HG03354 (cell line): ENCODE results near the gene CDHR3.
"Not testable (repeated sequence)": the region's sequence is repeated elsewhere in the genome, so short reads cannot be mapped to it uniquely, and the experiment has no call there.

Experiments
- ATAC-seq: cut with Tn5 transposase; IDR thresholded peaks from one replicate; pipeline ENCODE4 v1.9.1; 2021; ENCODE audit warnings: mild to moderate bottlenecking; ENCODE audit not compliant: unreplicated experiment, poor library complexity, severe bottlenecking

Gene CDHR3

GRCh38 chr7:105990141-105990540, 27.1 kb downstream of the CDHR3 start:
- no peak for ATAC-seq

- ATAC-seq: no peak
Measured at GRCh38 chr7:105990727-105991453, 27.8 kb downstream of the CDHR3 start.

GRCh38 chr7:105992905-105993304, 29.8 kb downstream of the CDHR3 start:
- ATAC-seq: no peak

GRCh38 chr7:105996860-105997737, 34.0 kb downstream of the CDHR3 start:
- no peak for ATAC-seq

- ATAC-seq: no peak
Measured at GRCh38 chr7:105999256-105999655, 36.2 kb downstream of the CDHR3 start.

- no peak for ATAC-seq
Measured at GRCh38 chr7:106001196-106001595, 38.1 kb downstream of the CDHR3 start.

GRCh38 chr7:106001886-106002285, 38.8 kb downstream of the CDHR3 start:
- no peak for ATAC-seq

- no peak for ATAC-seq
Measured at GRCh38 chr7:106003525-106004064, 40.5 kb downstream of the CDHR3 start.

GRCh38 chr7:106006906-106007305, 43.8 kb downstream of the CDHR3 start:
- no peak for ATAC-seq

- not testable (repeated sequence) for ATAC-seq
Measured at GRCh38 chr7:106007796-106008195, 44.7 kb downstream of the CDHR3 start.

GRCh38 chr7:106009503-106010226, 46.6 kb downstream of the CDHR3 start:
- peak; percentile 83 for ATAC-seq

GRCh38 chr7:106010331-106010730, 47.3 kb downstream of the CDHR3 start:
- no peak for ATAC-seq

GRCh38 chr7:106010866-106011265, 47.8 kb downstream of the CDHR3 start:
- ATAC-seq: no peak

- ATAC-seq: no peak
Measured at GRCh38 chr7:106012184-106012583, 49.1 kb downstream of the CDHR3 start.

GRCh38 chr7:106012935-106013439, 49.9 kb downstream of the CDHR3 start:
- ATAC-seq: no peak

- ATAC-seq: no peak
Measured at GRCh38 chr7:106015381-106016218, 52.5 kb downstream of the CDHR3 start.

- ATAC-seq: no peak
Measured at GRCh38 chr7:106016331-106016730, 53.3 kb downstream of the CDHR3 start.

GRCh38 chr7:106017657-106018056, 54.6 kb downstream of the CDHR3 start:
- ATAC-seq: no peak
